ENCODE data around the gene KCNS1. TPM values are rescaled to one million over a fixed set of nuclear protein-coding genes. Genes with fewer than 3 reads are reported as not detected.

The KCNS1 gene
- total and polyA plus RNA-seq, 5 donors = 0.27 to 1.2 (median 0.46) TPM

- H3K27me3 ChIP-seq (ENCODE audit: control insufficient read depth, insufficient read depth) = no peaks in the 10 kb centered on the region
- no peak overlapping the region for H3K27ac ChIP-seq (ENCODE audit: low read length)
- intact Hi-C loops (cut with DNase I) = no loop called here
- H3K4me1 ChIP-seq (ENCODE audit: control insufficient read depth, insufficient read depth, low read length) = no peaks in the 10 kb centered on the region
- no peak for ATAC-seq
- no peak for DNase-seq
- H3K9me3 ChIP-seq (ENCODE audit: control insufficient read depth, low read length) = no peaks in the 10 kb centered on the region
- no peak overlapping the region for H3K4me3 ChIP-seq (ENCODE audit: low read length)
- 89% methylated on average over 2 of the region's 2 CpGs for WGBS
These were observed 4.4 kb upstream of the KCNS1 start for GRCh38 chr20:45105317-45105716.

GRCh38 chr20:45104786-45105185, 3.9 kb upstream of the KCNS1 start:
- no peak for ATAC-seq
- intact Hi-C loops (cut with DNase I) = no loop called here
- no peaks in the 10 kb centered on the region for H3K27me3 ChIP-seq (ENCODE audit: control insufficient read depth, insufficient read depth)
- no peak for DNase-seq
- WGBS = 66% methylated on average over 5 of the region's 5 CpGs
- H3K4me3 ChIP-seq (ENCODE audit: low read length) = no peak overlapping the region
- no peaks in the 10 kb centered on the region for H3K9me3 ChIP-seq (ENCODE audit: control insufficient read depth, low read length)
- no peaks in the 10 kb centered on the region for H3K4me1 ChIP-seq (ENCODE audit: control insufficient read depth, insufficient read depth, low read length)
- H3K27ac ChIP-seq (ENCODE audit: low read length) = no peak overlapping the region

- no peaks in the 10 kb centered on the region for H3K4me1 ChIP-seq (ENCODE audit: control insufficient read depth, insufficient read depth, low read length)
- H3K27me3 ChIP-seq (ENCODE audit: control insufficient read depth, insufficient read depth) = no peaks in the 10 kb centered on the region
- intact Hi-C loops (cut with DNase I) = no loop called here
- DNase-seq = no peak
- H3K9me3 ChIP-seq (ENCODE audit: control insufficient read depth, low read length) = no peaks in the 10 kb centered on the region
- WGBS = 67% methylated on average over 2 of the region's 2 CpGs
- ATAC-seq = no peak
- H3K4me3 ChIP-seq (ENCODE audit: low read length) = no peak overlapping the region
- H3K27ac ChIP-seq (ENCODE audit: low read length) = no peak overlapping the region
These were observed 2.1 kb upstream of the KCNS1 start for GRCh38 chr20:45103072-45103471.

GRCh38 chr20:45101333-45101850, 465 bp upstream of the KCNS1 start:
- intact Hi-C loops (cut with DNase I) = no loop called here
- Histone ChIP-seq H3K27me3 (ENCODE audit: control insufficient read depth, insufficient read depth) (no peaks in the 10 kb centered on the region), H3K9me3 (ENCODE audit: control insufficient read depth, low read length) (no peaks in the 10 kb centered on the region)

GRCh38 chr20:45098103-45098773, 2.7 kb downstream of the KCNS1 start:
- WGBS = 6% methylated on average over 91 of the region's 91 CpGs
- ATAC-seq = peak; percentile 10 to 22
- Histone ChIP-seq H3K4me1 (ENCODE audit: control insufficient read depth, insufficient read depth, low read length) (no peaks in the 10 kb centered on the region), H3K27ac (ENCODE audit: low read length) (no peak overlapping the region), H3K27me3 (ENCODE audit: control insufficient read depth, insufficient read depth) (no peaks in the 10 kb centered on the region), H3K4me3 (ENCODE audit: low read length) (peak overlapping the region; percentile 2), H3K9me3 (ENCODE audit: control insufficient read depth, low read length) (no peaks in the 10 kb centered on the region)
- peak in 2 of 3 donors; percentile 31 to 72 for DNase-seq
- intact Hi-C loops (cut with DNase I) = loop anchor here (5.0 to 10.0 kb wide), 5 partner anchors 51 to 194 kb away; no protein-coding TSS in a partner anchor

More at GRCh38 chr20:45101333-45101850, 465 bp upstream of the KCNS1 start:
- DNase-seq (no peak), ATAC-seq (no peak)
- Histone ChIP-seq H3K4me1 (ENCODE audit: control insufficient read depth, insufficient read depth, low read length) (no peaks in the 10 kb centered on the region), H3K4me3 (ENCODE audit: low read length) (no peak overlapping the region), H3K27ac (ENCODE audit: low read length) (no peak overlapping the region)
- WGBS = 66% methylated on average over 6 of the region's 6 CpGs

- intact Hi-C loops (cut with DNase I) = loop anchor here (2.0 to 10.0 kb wide), 6 partner anchors 50 to 195 kb away; no protein-coding TSS in a partner anchor
- Histone ChIP-seq H3K27ac (ENCODE audit: low read length) (no peak overlapping the region), H3K27me3 (ENCODE audit: control insufficient read depth, insufficient read depth) (no peaks in the 10 kb centered on the region), H3K9me3 (ENCODE audit: control insufficient read depth, low read length) (no peaks in the 10 kb centered on the region), H3K4me3 (ENCODE audit: low read length) (peak overlapping the region; percentile 2), H3K4me1 (ENCODE audit: control insufficient read depth, insufficient read depth, low read length) (no peaks in the 10 kb centered on the region)
- DNase-seq (peak in 2 of 3 donors; percentile 57 to 58), ATAC-seq (no peak)
- 25% methylated on average over 56 of the region's 56 CpGs for WGBS
These were observed 3.3 kb downstream of the KCNS1 start for GRCh38 chr20:45097485-45098102.

GRCh38 chr20:45096781-45097180, 4.1 kb downstream of the KCNS1 start:
- Histone ChIP-seq H3K27me3 (ENCODE audit: control insufficient read depth, insufficient read depth) (no peaks in the 10 kb centered on the region), H3K4me1 (ENCODE audit: control insufficient read depth, insufficient read depth, low read length) (no peaks in the 10 kb centered on the region), H3K4me3 (ENCODE audit: low read length) (no peak overlapping the region), H3K9me3 (ENCODE audit: control insufficient read depth, low read length) (no peaks in the 10 kb centered on the region), H3K27ac (ENCODE audit: low read length) (no peak overlapping the region)
- intact Hi-C loops (cut with DNase I) = loop anchor here (2.0 to 10.0 kb wide), 6 partner anchors 49 to 196 kb away; no protein-coding TSS in a partner anchor
- ATAC-seq = no peak
- 75% methylated on average over 9 of the region's 9 CpGs for WGBS
- DNase-seq = no peak

- Histone ChIP-seq H3K9me3 (ENCODE audit: control insufficient read depth, low read length) (no peaks in the 10 kb centered on the region), H3K27me3 (ENCODE audit: control insufficient read depth, insufficient read depth) (no peaks in the 10 kb centered on the region), H3K4me3 (ENCODE audit: low read length) (no peak overlapping the region), H3K27ac (ENCODE audit: low read length) (no peak overlapping the region), H3K4me1 (ENCODE audit: control insufficient read depth, insufficient read depth, low read length) (no peaks in the 10 kb centered on the region)
- 5% methylated on average over 7 of the region's 7 CpGs for WGBS
- ATAC-seq (peak in 1 of 2 donors; percentile 62), DNase-seq (peak in 2 of 3 donors; percentile 31 to 56)
- intact Hi-C loops (cut with DNase I) = loop anchor here (2.0 to 10.0 kb wide), 6 partner anchors 49 to 196 kb away; no protein-coding TSS in a partner anchor
These were observed 5.1 kb downstream of the KCNS1 start for GRCh38 chr20:45095805-45096238.

- Histone ChIP-seq H3K27ac (ENCODE audit: low read length) (no peak overlapping the region), H3K4me1 (ENCODE audit: control insufficient read depth, insufficient read depth, low read length) (no peaks in the 10 kb centered on the region), H3K4me3 (ENCODE audit: low read length) (no peak overlapping the region), H3K27me3 (ENCODE audit: control insufficient read depth, insufficient read depth) (no peaks in the 10 kb centered on the region), H3K9me3 (ENCODE audit: control insufficient read depth, low read length) (no peaks in the 10 kb centered on the region)
- DNase-seq (no peak), ATAC-seq (no peak)
- intact Hi-C loops (cut with DNase I) = loop anchor here (5.0 to 10.0 kb wide), 5 partner anchors 48 to 197 kb away; no protein-coding TSS in a partner anchor
- WGBS = 92% methylated on average over 11 of the region's 11 CpGs
These were observed 5.9 kb downstream of the KCNS1 start for GRCh38 chr20:45094864-45095574.

GRCh38 chr20:45094201-45094600, 6.7 kb downstream of the KCNS1 start:
- Histone ChIP-seq H3K27me3 (ENCODE audit: control insufficient read depth, insufficient read depth) (no peaks in the 10 kb centered on the region), H3K4me3 (ENCODE audit: low read length) (no peak overlapping the region), H3K4me1 (ENCODE audit: control insufficient read depth, insufficient read depth, low read length) (no peaks in the 10 kb centered on the region), H3K27ac (ENCODE audit: low read length) (no peak overlapping the region), H3K9me3 (ENCODE audit: control insufficient read depth, low read length) (no peaks in the 10 kb centered on the region)
- 95% methylated on average over 2 of the region's 2 CpGs for WGBS
- ATAC-seq (no peak), DNase-seq (no peak)
- intact Hi-C loops (cut with DNase I) = loop anchor here in 2 of 4 donors (10.0 kb wide), 2 partner anchors 49 to 89 kb away; no protein-coding TSS in a partner anchor
